CD4-positive, CD25-positive, alpha-beta regulatory T cell (primary cell): ENCODE results near the gene BMPER. TPM values are rescaled to one million over a fixed set of nuclear protein-coding genes. Genes with fewer than 3 reads are reported as not detected.

Source experiments
- ATAC-seq, 2 donors: fragments of 150-1000 bp; cut with Tn5 transposase; one replicate each; pipeline ENCODE4 v1.10.0; 2021; ENCODE audit warnings: low read depth in 2 of 2, moderate number of reproducible peaks in 2 of 2, moderate library complexity in 1 of 2
- DNase-seq, 3 donors: peaks; one replicate each; pipeline versions ENCODE4 v3.0.0 to v3.0.0-alpha.2; 2012 to 2022; ENCODE audit warnings: mixed read lengths in 1 of 3
- H3K27ac ChIP-seq: one replicate; pipeline ENCODE4 v1.7.0; 2013; ENCODE audit warnings: mild to moderate bottlenecking, low read length; ENCODE audit not compliant: insufficient read depth, poor library complexity, severe bottlenecking
- H3K27me3 ChIP-seq: one replicate; pipeline ENCODE4 v1.7.0; 2013; ENCODE audit warnings: low read length; ENCODE audit not compliant: control insufficient read depth, insufficient read depth
- H3K36me3 ChIP-seq: one replicate; pipeline ENCODE4 v1.7.0; 2013; ENCODE audit warnings: mild to moderate bottlenecking, low read length, moderate library complexity; ENCODE audit not compliant: control insufficient read depth, insufficient read depth
- H3K4me1 ChIP-seq: 2 replicates; pipeline ENCODE4 v1.7.0; 2013; ENCODE audit warnings: mild to moderate bottlenecking, low read length; ENCODE audit not compliant: insufficient read depth, control insufficient read depth, poor library complexity, severe bottlenecking
- H3K4me3 ChIP-seq: one replicate; pipeline ENCODE4 v1.7.0; 2013; ENCODE audit warnings: low read depth, mild to moderate bottlenecking, low read length, moderate library complexity
- H3K9me3 ChIP-seq, 2 experiments: 1 replicate in 1 of 2; 2 replicates in 1 of 2; pipeline ENCODE4 v1.7.0; 2013; ENCODE audit warnings: low read length in 2 of 2, mild to moderate bottlenecking in 1 of 2, moderate library complexity in 1 of 2; ENCODE audit not compliant: control insufficient read depth in 2 of 2
- H3K27ac Mint-ChIP-seq, 3 donors: one replicate each; pipeline ENCODE4 v1.8.0; 2020 to 2022; ENCODE audit warnings: mild to moderate bottlenecking in 3 of 3, mixed read lengths in 3 of 3, moderate library complexity in 2 of 3
- H3K27me3 Mint-ChIP-seq: one replicate; pipeline ENCODE4 v1.8.0; 2022; ENCODE audit warnings: mild to moderate bottlenecking, mixed read lengths
- H3K36me3 Mint-ChIP-seq: one replicate; pipeline ENCODE4 v1.8.0; 2020; ENCODE audit warnings: mixed read lengths
- H3K4me1 Mint-ChIP-seq, 4 donors: one replicate each; pipeline ENCODE4 v1.8.0; 2020 to 2022; ENCODE audit warnings: mixed read lengths in 4 of 4, mild to moderate bottlenecking in 1 of 4
- H3K4me3 Mint-ChIP-seq, 4 donors: one replicate each; pipeline ENCODE4 v1.8.0; 2020 to 2022; ENCODE audit warnings: mild to moderate bottlenecking in 4 of 4, mixed read lengths in 4 of 4, moderate library complexity in 3 of 4
- H3K9me3 Mint-ChIP-seq, 7 donors: one replicate each; pipeline ENCODE4 v1.8.0; 2020 to 2022; ENCODE audit warnings: mixed read lengths in 7 of 7, mild to moderate bottlenecking in 3 of 7, moderate library complexity in 2 of 7
- polyA plus RNA-seq, 4 donors: library from polyadenylated mRNA; unstranded; fragments of 300-500 nt; fragmentation: Illumina TruSeq; gene quantifications; one replicate each; pipeline ENCODE4 v1.2.3, GENCODE V29; 2021
- total RNA-seq: library from RNA; stranded (reverse); gene quantifications from one replicate; pipeline ENCODE4 v1.2.3, GENCODE V29; 2022

BMPER gene
- total and polyA plus RNA-seq, 5 donors from 2014 or later: not detected

GRCh38 chr7:34160261-34160752 lies 255.0 kb downstream of the BMPER start:
- Histone ChIP-seq H3K27ac (no peak overlapping the region), H3K9me3 (peaks cover 0 to 3% of the 10 kb centered on the region in 2 experiments), H3K36me3 (no peaks in the 10 kb centered on the region), H3K27me3 (no peaks in the 10 kb centered on the region), H3K4me3 (no peak overlapping the region), H3K4me1 (no peaks in the 10 kb centered on the region)
- Mint-ChIP-seq H3K4me1 (no peaks in the 10 kb centered on the region), H3K4me3 (no peak overlapping the region), H3K36me3 (no peaks in the 10 kb centered on the region), H3K27me3 (no peaks in the 10 kb centered on the region), H3K9me3 (peaks cover 0 to 10% (median 4%) of the 10 kb centered on the region in 7 donors), H3K27ac (no peak overlapping the region)
- ATAC-seq (no peak), DNase-seq (no peak)

GRCh38 chr7:34162027-34162565 lies 256.8 kb downstream of the BMPER start:
- Histone ChIP-seq H3K4me1 (no peaks in the 10 kb centered on the region), H3K4me3 (no peak overlapping the region), H3K27ac (no peak overlapping the region), H3K27me3 (no peaks in the 10 kb centered on the region), H3K9me3 (peaks cover 0 to 3% of the 10 kb centered on the region in 2 experiments), H3K36me3 (no peaks in the 10 kb centered on the region)
- peaks cover 0 to 10% (median 2%) of the 10 kb centered on the region in 7 donors for H3K9me3 Mint-ChIP-seq
- no peaks in the 10 kb centered on the region for H3K36me3 Mint-ChIP-seq
- no peaks in the 10 kb centered on the region for H3K4me1 Mint-ChIP-seq
- no peaks in the 10 kb centered on the region for H3K27me3 Mint-ChIP-seq
- DNase-seq (no peak), ATAC-seq (no peak)
- no peak overlapping the region for H3K4me3 Mint-ChIP-seq
- no peak overlapping the region for H3K27ac Mint-ChIP-seq

- no peak overlapping the region for H3K4me3 Mint-ChIP-seq
- H3K27me3 Mint-ChIP-seq: no peaks in the 10 kb centered on the region
- ATAC-seq: no peak
- H3K27ac Mint-ChIP-seq: no peak overlapping the region
- H3K4me1 Mint-ChIP-seq: no peaks in the 10 kb centered on the region
- Histone ChIP-seq H3K4me3 (no peak overlapping the region), H3K9me3 (peaks cover 0 to 3% of the 10 kb centered on the region in 2 experiments), H3K4me1 (no peaks in the 10 kb centered on the region), H3K36me3 (no peaks in the 10 kb centered on the region), H3K27ac (no peak overlapping the region), H3K27me3 (no peaks in the 10 kb centered on the region)
- DNase-seq: no peak
- peaks cover 0 to 8% (median 4%) of the 10 kb centered on the region in 7 donors for H3K9me3 Mint-ChIP-seq
- H3K36me3 Mint-ChIP-seq: no peaks in the 10 kb centered on the region
Measured at GRCh38 chr7:34162677-34163076, 257.3 kb downstream of the BMPER start.

- Mint-ChIP-seq H3K4me3 (no peak overlapping the region), H3K9me3 (peaks cover 2 to 8% (median 4%) of the 10 kb centered on the region in 7 donors), H3K27ac (no peak overlapping the region), H3K27me3 (no peaks in the 10 kb centered on the region), H3K4me1 (no peaks in the 10 kb centered on the region), H3K36me3 (no peaks in the 10 kb centered on the region)
- no peak overlapping the region for H3K27ac ChIP-seq
- H3K36me3 ChIP-seq: no peaks in the 10 kb centered on the region
- H3K4me3 ChIP-seq: no peak overlapping the region
- no peaks in the 10 kb centered on the region for H3K9me3 ChIP-seq
- ATAC-seq: no peak
- H3K27me3 ChIP-seq: no peaks in the 10 kb centered on the region
- H3K4me1 ChIP-seq: no peaks in the 10 kb centered on the region
- no peak for DNase-seq
Measured at GRCh38 chr7:34163956-34164355, 258.6 kb downstream of the BMPER start.

GRCh38 chr7:34165466-34165865 lies 260.1 kb downstream of the BMPER start:
- Mint-ChIP-seq H3K27ac (no peak overlapping the region), H3K4me1 (no peaks in the 10 kb centered on the region), H3K4me3 (no peak overlapping the region), H3K27me3 (no peaks in the 10 kb centered on the region), H3K9me3 (peaks cover 2 to 8% (median 5%) of the 10 kb centered on the region in 7 donors), H3K36me3 (no peaks in the 10 kb centered on the region)
- no peaks in the 10 kb centered on the region for H3K4me1 ChIP-seq
- no peaks in the 10 kb centered on the region for H3K9me3 ChIP-seq
- no peaks in the 10 kb centered on the region for H3K36me3 ChIP-seq
- no peaks in the 10 kb centered on the region for H3K27me3 ChIP-seq
- DNase-seq (no peak), ATAC-seq (no peak)
- no peak overlapping the region for H3K4me3 ChIP-seq
- H3K27ac ChIP-seq: no peak overlapping the region

GRCh38 chr7:34165927-34166550 lies 260.7 kb downstream of the BMPER start:
- H3K9me3 Mint-ChIP-seq: peaks cover 2 to 8% (median 5%) of the 10 kb centered on the region in 7 donors
- no peaks in the 10 kb centered on the region for H3K27me3 ChIP-seq
- no peaks in the 10 kb centered on the region for H3K4me1 Mint-ChIP-seq
- no peak overlapping the region for H3K27ac Mint-ChIP-seq
- H3K4me3 Mint-ChIP-seq: no peak overlapping the region
- no peaks in the 10 kb centered on the region for H3K4me1 ChIP-seq
- no peaks in the 10 kb centered on the region for H3K27me3 Mint-ChIP-seq
- H3K36me3 ChIP-seq: no peaks in the 10 kb centered on the region
- DNase-seq (peak in 1 of 3 donors; percentile 1), ATAC-seq (no peak)
- no peaks in the 10 kb centered on the region for H3K9me3 ChIP-seq
- H3K4me3 ChIP-seq: no peak overlapping the region
- no peaks in the 10 kb centered on the region for H3K36me3 Mint-ChIP-seq
- no peak overlapping the region for H3K27ac ChIP-seq

GRCh38 chr7:34168013-34168412 lies 262.7 kb downstream of the BMPER start:
- DNase-seq: no peak
- H3K4me1 Mint-ChIP-seq: no peaks in the 10 kb centered on the region
- H3K9me3 Mint-ChIP-seq: peaks cover 2 to 8% (median 5%) of the 10 kb centered on the region in 7 donors
- ATAC-seq: no peak
- Histone ChIP-seq H3K36me3 (no peaks in the 10 kb centered on the region), H3K4me1 (no peaks in the 10 kb centered on the region), H3K27ac (no peak overlapping the region), H3K27me3 (no peaks in the 10 kb centered on the region), H3K4me3 (no peak overlapping the region), H3K9me3 (no peaks in the 10 kb centered on the region)
- no peaks in the 10 kb centered on the region for H3K36me3 Mint-ChIP-seq
- no peak overlapping the region for H3K27ac Mint-ChIP-seq
- no peaks in the 10 kb centered on the region for H3K27me3 Mint-ChIP-seq
- no peak overlapping the region for H3K4me3 Mint-ChIP-seq
